Progenitor cell of endocrine pancreas (in vitro differentiated cells): ENCODE data around the gene PLPP2. TPM values are rescaled to one million over a fixed set of nuclear protein-coding genes. Genes with fewer than 3 reads are reported as not detected.
"Not testable (repeated sequence)": the region's sequence is repeated elsewhere in the genome, so short reads cannot be mapped to it uniquely, and the experiment has no call there.

ENCODE experiments used
- DNase-seq: peaks from one replicate; pipeline ENCODE4 v3.0.0; 2021; ENCODE audit warnings: low spot score; ENCODE audit not compliant: unreplicated experiment
- H3K27ac Mint-ChIP-seq: 2 replicates; pipeline ENCODE4 v1.8.0; 2021; ENCODE audit warnings: mild to moderate bottlenecking, moderate library complexity, mixed read lengths
- H3K27me3 Mint-ChIP-seq: 2 replicates; pipeline ENCODE4 v1.8.0; 2021; ENCODE audit warnings: mixed read lengths
- H3K36me3 Mint-ChIP-seq: 2 replicates; pipeline ENCODE4 v1.8.0; 2022; ENCODE audit warnings: mixed read lengths; ENCODE audit not compliant: insufficient read depth
- H3K4me1 Mint-ChIP-seq: 2 replicates; pipeline ENCODE4 v1.8.0; 2021; ENCODE audit warnings: low read depth, mixed read lengths
- H3K4me3 Mint-ChIP-seq: 2 replicates; pipeline ENCODE4 v1.8.0; 2021; ENCODE audit warnings: low read depth, mild to moderate bottlenecking, moderate library complexity, mixed read lengths
- H3K9me3 Mint-ChIP-seq: 2 replicates; pipeline ENCODE4 v1.8.0; 2021; ENCODE audit warnings: low read depth, mixed read lengths
- total RNA-seq: library from RNA; stranded (reverse); gene quantifications from 2 replicates; pipeline ENCODE4 v1.2.1, GENCODE V29; 2021
- TF ChIP-seq, protein P1 (sequence below): fragments of 200-600 bp; sonication (generic); IDR thresholded peaks from one replicate; pipeline ENCODE4 v1.5.0; 2021; ENCODE audit warnings: antibody characterized with exemption, mild to moderate bottlenecking; ENCODE audit not compliant: unreplicated experiment

Gene PLPP2
- total RNA-seq, 1 donor from 2014 or later = 46.3 TPM

DNA sequence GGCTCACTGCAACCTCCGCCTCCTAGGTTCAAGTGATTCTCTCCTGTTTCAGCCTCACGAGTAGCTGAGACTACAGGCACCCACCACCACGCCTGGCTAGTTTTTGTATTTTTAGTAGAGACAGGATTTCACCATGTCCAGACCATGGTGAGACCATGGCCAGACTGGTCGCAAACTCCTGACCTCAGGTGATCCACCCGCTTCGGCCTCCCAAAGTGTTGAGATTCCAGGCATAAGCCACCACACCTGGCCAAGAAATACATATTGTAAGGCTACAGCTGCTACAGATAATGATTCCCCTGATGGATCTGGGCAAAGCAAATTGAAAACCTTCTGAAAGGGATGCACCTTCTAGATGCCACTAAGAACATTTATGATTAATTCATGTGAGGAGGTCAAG, 17.8 kb downstream of the PLPP2 start:
- DNase-seq = no peak
- H3K9me3 Mint-ChIP-seq = no peaks in the 10 kb centered on the region
- TF ChIP-seq, protein P1, sequence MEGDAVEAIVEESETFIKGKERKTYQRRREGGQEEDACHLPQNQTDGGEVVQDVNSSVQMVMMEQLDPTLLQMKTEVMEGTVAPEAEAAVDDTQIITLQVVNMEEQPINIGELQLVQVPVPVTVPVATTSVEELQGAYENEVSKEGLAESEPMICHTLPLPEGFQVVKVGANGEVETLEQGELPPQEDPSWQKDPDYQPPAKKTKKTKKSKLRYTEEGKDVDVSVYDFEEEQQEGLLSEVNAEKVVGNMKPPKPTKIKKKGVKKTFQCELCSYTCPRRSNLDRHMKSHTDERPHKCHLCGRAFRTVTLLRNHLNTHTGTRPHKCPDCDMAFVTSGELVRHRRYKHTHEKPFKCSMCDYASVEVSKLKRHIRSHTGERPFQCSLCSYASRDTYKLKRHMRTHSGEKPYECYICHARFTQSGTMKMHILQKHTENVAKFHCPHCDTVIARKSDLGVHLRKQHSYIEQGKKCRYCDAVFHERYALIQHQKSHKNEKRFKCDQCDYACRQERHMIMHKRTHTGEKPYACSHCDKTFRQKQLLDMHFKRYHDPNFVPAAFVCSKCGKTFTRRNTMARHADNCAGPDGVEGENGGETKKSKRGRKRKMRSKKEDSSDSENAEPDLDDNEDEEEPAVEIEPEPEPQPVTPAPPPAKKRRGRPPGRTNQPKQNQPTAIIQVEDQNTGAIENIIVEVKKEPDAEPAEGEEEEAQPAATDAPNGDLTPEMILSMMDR = no peak

DNA sequence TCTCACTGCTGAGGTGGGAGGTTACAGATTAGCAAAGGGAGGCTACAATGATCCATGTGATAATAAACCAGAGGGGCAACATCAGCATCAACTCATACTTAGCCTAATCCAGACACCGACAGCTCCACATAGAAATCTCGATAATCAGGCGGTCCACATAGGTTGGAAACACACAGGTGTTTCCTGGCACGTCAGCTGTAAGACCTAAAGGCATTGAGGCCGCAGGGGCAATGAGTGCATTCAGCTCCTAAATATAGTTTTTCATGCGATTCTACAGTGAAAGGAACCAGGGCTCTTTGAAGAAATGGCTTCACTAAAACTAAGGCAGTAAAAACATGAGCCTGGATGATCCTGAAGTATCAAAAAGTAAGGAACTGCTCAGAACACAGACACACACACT, 19.3 kb downstream of the PLPP2 start:
- Mint-ChIP-seq H3K9me3 (no peaks in the 10 kb centered on the region), H3K4me1 (peaks cover 2% of the 10 kb centered on the region), H3K4me3 (no peak overlapping the region), H3K27ac (no peak overlapping the region), H3K36me3 (no peaks in the 10 kb centered on the region), H3K27me3 (peaks cover 41% of the 10 kb centered on the region)
- TF ChIP-seq, protein P1 = no peak
- DNase-seq = no peak

More for the DNA sequence above, 17.8 kb downstream of the PLPP2 start:
- Mint-ChIP-seq H3K27me3 (peaks cover 30% of the 10 kb centered on the region), H3K36me3 (no peaks in the 10 kb centered on the region), H3K27ac (no peak overlapping the region), H3K4me1 (peaks cover 2% of the 10 kb centered on the region), H3K4me3 (no peak overlapping the region)

DNA sequence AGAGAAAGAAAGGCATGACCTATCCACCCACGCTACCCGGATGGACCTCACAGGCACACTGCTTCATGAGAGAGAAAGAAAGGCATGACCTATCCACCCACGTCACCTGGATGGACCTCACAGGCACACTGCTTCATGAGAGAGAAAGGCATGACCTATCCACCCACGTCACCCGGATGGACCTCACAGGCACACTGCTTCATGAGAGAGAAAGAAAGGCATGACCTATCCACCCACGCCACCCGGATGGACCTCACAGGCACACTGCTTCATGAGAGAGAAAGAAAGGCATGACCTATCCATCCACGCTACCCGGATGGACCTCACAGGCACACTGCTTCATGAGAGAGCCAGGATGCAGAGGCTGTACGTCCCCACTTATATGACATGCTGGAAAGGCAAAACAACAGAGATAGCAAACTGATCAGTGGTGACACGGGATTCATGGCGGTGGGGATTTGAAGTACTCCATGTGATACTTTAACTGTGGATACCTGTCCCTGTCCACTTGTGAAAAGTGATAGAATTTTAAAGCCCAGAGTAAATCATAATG, 20.4 kb downstream of the PLPP2 start:
- peaks cover 49% of the 10 kb centered on the region for H3K27me3 Mint-ChIP-seq
- not testable (repeated sequence) for H3K9me3 Mint-ChIP-seq, H3K27ac Mint-ChIP-seq, H3K4me3 Mint-ChIP-seq, DNase-seq, H3K4me1 Mint-ChIP-seq, H3K36me3 Mint-ChIP-seq

DNA sequence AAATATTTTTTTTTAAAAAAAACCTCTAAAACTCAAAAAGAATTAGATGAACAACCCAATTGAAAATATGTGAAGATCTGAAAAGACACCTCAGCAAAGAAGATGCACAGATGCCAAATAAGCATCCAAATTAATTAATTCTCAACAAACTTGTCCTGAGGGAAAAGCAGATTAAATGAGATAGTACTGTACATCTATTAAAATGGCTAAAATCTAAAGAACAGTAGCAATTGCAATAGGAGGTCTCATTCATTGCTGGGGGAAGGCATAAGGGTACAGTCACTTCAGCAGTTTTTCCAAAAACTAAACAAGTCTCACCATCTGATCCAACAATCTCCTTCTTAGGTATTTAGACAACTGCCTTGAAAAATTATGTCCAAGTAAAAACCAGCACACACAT, 22.0 kb downstream of the PLPP2 start:
- Mint-ChIP-seq H3K27ac (no peak overlapping the region), H3K9me3 (no peaks in the 10 kb centered on the region), H3K4me3 (no peak overlapping the region), H3K27me3 (peaks cover 64% of the 10 kb centered on the region), H3K36me3 (no peaks in the 10 kb centered on the region), H3K4me1 (peaks cover 2% of the 10 kb centered on the region)
- TF ChIP-seq, protein P1 = no peak
- no peak for DNase-seq

DNA sequence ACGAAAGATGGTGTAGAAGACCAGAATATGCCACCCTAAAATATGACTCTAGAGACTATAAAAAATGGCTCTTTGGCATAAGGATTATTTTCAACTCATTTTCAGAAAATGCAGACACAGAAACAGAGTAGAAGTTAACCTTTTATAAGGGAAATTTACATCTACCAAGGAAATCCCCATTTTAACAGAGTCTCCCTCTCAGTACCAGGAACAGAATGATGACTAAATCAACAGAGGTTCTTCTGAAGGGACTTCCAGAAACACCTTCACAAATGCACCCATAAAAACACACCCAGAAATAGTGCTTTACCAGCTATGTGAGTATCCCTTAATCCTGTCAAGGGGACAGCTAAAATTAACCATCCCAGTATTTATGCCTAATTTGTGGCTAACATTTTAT, 29.1 kb downstream of the PLPP2 start:
- no peak overlapping the region for H3K4me3 Mint-ChIP-seq
- H3K9me3 Mint-ChIP-seq = no peaks in the 10 kb centered on the region
- DNase-seq = no peak
- TF ChIP-seq, protein P1 = no peak
- H3K36me3 Mint-ChIP-seq = no peaks in the 10 kb centered on the region
- H3K27me3 Mint-ChIP-seq = peaks cover 52% of the 10 kb centered on the region
- no peaks in the 10 kb centered on the region for H3K4me1 Mint-ChIP-seq
- H3K27ac Mint-ChIP-seq = no peak overlapping the region

DNA sequence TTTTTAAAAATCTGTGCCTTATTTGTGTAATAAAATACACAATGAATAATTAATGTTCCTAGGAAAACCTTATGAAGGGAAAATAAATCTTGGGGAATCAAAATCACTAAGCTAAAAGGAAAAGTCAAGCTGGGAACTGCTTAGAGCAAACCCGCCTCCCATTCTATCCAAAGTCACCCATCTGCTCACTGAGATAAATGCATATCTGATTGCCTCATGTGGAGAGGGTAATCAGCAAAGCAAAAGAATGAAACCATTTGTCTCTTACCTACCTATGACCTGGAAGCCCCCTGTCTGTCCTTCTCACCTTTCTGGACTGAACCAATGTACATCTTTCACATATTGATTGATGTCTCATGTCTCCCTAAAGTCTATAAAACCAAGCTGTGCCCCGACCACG, 34.4 kb downstream of the PLPP2 start:
- H3K36me3 Mint-ChIP-seq, H3K4me1 Mint-ChIP-seq, H3K9me3 Mint-ChIP-seq, DNase-seq, H3K4me3 Mint-ChIP-seq, H3K27ac Mint-ChIP-seq: not testable (repeated sequence)
- peaks cover 32% of the 10 kb centered on the region for H3K27me3 Mint-ChIP-seq

DNA sequence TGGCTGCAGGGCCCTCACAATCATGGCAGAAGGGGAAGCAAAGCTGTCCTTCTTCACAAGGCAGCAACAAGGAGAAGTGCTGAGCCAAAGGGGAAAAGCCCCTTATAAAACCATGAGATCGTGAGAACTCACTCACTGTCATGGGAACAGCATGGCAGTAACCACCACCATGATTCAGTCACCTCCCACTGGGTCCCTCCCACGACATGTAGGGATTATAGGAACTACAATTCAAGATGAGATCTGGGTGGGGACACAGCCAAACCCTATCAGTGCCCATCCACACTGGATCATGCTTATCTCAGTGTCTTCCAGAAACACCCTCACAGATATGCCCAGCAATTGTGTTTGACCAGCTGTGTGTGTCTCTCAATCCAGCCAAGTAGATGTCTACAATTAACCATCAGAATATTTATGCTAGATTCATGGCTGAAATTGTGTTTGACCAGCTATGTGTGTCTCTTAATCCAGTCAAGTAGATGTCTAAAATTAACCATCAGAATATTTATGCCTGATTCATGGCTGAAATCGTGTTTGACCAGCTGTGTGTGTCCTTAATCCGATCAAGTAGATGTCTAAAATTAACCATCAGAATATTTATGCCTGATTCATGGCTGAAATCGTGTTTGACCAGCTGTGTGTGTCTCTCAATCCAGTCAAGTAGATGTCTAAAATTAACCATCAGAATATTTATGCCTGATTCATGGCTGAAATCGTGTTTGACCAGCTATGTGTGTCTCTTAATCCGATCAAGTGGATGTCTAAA, 38.6 kb downstream of the PLPP2 start:
- H3K27me3 Mint-ChIP-seq = peaks cover 24% of the 10 kb centered on the region
- not testable (repeated sequence) for H3K9me3 Mint-ChIP-seq, DNase-seq, H3K36me3 Mint-ChIP-seq, H3K4me1 Mint-ChIP-seq, H3K4me3 Mint-ChIP-seq, H3K27ac Mint-ChIP-seq
